ENCODE data around the gene ADK.

GRCh38 chr10:74518061-74518460, 367.0 kb downstream of the ADK start:
- TF ChIP-seq POLR2A (IDR thresholded peaks at IDR 0.05) = no peak
- TF ChIP-seq, protein P1, sequence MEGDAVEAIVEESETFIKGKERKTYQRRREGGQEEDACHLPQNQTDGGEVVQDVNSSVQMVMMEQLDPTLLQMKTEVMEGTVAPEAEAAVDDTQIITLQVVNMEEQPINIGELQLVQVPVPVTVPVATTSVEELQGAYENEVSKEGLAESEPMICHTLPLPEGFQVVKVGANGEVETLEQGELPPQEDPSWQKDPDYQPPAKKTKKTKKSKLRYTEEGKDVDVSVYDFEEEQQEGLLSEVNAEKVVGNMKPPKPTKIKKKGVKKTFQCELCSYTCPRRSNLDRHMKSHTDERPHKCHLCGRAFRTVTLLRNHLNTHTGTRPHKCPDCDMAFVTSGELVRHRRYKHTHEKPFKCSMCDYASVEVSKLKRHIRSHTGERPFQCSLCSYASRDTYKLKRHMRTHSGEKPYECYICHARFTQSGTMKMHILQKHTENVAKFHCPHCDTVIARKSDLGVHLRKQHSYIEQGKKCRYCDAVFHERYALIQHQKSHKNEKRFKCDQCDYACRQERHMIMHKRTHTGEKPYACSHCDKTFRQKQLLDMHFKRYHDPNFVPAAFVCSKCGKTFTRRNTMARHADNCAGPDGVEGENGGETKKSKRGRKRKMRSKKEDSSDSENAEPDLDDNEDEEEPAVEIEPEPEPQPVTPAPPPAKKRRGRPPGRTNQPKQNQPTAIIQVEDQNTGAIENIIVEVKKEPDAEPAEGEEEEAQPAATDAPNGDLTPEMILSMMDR (IDR thresholded peaks at IDR 0.05) = no peak

Data from thyroid gland (tissue), 4 donors.